HG02840 (cell line): ENCODE measurements around the gene SCGB2B2.
"Not testable (repeated sequence)": the region's sequence is repeated elsewhere in the genome, so short reads cannot be mapped to it uniquely, and the experiment has no call there.

Source experiments
- ATAC-seq: cut with Tn5 transposase; IDR thresholded peaks from one replicate; pipeline ENCODE4 v1.9.1; 2021; ENCODE audit warnings: mild to moderate bottlenecking, moderate library complexity, moderate number of reproducible peaks; ENCODE audit not compliant: unreplicated experiment, low FRiP score

The SCGB2B2 gene

DNA sequence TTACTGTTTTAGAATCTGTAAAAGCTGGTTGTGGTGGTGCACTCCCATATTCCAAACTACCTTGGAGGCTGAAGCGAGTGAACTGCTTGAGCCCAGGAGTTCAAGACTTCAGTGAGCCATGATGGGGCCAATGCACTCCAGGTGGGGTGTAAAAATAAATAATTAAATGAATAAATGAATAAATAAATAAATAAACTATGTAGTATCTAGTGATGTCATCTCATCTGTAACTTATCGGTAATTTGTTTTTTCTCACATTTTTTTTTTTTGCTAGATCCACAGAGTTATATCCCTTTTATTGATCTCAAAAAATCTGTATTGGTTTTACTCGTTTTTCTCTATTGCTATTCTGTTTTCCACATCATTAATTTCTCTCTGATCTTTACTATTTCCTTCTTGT is 5.0 kb downstream of the SCGB2B2 start:
- no peak for ATAC-seq

GRCh38 chr19:34669305-34669704 is 7.7 kb downstream of the SCGB2B2 start:
- no peak for ATAC-seq

GRCh38 chr19:34668690-34669089 is 8.3 kb downstream of the SCGB2B2 start:
- ATAC-seq = not testable (repeated sequence)

DNA sequence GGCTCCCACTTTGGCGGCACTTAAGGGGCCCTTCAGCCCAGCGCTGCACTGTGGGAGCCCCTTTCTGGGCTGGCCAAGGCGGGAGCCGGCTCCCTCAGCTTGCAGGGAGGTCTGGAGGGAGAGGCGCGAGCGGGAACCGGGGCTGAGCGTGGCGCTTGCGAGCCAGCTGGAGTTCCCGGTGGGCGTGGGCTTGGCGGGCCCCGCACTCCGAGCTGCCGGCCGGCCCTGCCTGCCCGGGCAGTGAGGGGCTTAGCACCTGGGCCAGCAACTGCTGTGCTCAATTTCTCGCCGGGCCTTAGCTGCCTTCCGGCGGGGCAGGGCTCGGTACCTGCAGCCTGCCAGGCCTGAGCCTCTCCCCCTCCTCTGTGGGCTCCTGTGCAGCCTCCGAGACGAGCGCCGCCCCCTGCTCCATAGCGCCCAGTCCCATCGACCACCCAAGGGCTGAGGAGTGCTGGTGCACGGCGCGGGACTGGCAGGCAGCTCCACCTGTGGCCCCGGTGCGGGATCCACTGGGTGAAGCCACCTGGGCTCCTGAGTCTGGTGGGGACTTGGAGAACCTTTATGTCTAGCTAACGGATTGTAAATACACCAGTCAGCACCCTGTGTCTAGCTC is 8.8 kb downstream of the SCGB2B2 start:
- not testable (repeated sequence) for ATAC-seq

GRCh38 chr19:34667349-34668076 is 9.4 kb downstream of the SCGB2B2 start:
- ATAC-seq = no peak

DNA sequence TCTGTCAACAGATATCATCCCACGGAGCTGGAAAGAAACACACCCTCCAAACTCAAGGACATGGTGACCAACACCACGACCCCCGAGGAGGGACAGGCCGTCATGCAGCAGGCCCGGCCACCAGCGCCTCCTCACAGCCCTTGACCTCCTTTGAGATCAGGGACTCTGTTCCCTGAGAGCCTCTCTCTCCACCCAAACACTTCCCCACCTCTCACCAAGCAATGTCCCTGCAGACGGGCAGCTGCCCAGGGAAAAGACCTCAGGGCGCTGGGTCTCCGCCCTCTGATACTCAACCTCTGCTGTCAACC is 10.0 kb downstream of the SCGB2B2 start:
- ATAC-seq = no peak

- no peak for ATAC-seq
These were observed 10.6 kb downstream of the SCGB2B2 start for GRCh38 chr19:34666200-34666957.

DNA sequence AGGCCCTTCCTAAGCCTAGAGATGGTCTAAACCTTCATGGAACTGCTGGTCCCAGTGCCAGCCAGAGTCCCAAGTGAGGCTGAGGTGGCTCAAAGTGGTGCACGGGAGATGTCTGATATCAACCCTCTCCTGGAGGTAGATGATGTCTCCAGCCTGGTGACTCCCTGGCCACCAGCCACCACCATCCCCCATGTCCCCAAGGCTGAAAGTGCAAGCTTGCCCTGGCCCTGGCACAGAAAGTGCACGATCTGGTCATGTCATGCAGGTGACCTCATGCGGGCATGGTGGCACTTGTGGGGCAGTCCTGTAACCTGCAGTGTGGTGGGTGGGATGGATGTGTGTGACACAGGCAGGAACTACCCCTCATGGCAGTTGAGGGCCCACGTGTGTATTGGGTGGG is 11.7 kb downstream of the SCGB2B2 start:
- not testable (repeated sequence) for ATAC-seq

- no peak for ATAC-seq
These were observed 12.1 kb downstream of the SCGB2B2 start for GRCh38 chr19:34664870-34665269.

DNA sequence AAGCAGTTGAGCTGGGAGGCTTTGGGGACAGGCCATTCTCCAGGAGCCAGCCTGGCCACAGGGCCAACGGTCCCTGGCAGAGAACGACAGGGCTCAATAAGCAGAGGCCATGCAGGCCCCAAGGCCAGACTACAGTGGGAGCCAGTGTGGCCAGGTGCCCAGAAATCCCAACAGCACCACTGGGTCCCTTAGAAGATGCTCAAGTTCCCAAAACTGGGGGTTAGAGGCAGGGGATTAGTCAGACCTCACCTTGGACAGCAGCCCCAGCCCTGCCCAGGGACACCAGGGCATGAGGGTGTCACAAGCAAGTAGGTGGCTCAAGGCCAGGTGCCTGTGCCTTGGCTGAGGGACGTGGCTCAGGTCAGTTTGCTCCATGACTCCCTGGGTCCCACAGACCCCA is 12.8 kb downstream of the SCGB2B2 start:
- no peak for ATAC-seq

DNA sequence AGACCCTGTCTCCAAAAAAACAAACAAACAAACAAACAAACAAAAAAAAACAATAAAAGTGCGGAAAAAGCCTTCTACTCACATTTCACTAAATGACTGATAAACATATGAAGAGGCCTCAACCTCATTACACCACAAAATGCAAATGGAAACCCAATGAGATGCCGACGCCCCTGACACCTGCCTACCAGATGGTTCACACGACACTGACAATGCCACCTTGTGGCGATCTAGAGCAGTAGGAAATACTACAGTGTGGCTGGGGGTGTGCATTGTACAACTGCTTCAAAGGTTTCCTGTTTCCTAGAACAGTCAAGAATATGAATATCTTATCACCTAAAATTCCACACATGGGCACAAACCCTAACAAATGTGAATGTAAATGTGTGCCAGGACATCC is 14.0 kb downstream of the SCGB2B2 start:
- ATAC-seq = no peak

- no peak for ATAC-seq
These were observed 15.6 kb downstream of the SCGB2B2 start for GRCh38 chr19:34661357-34661756.

DNA sequence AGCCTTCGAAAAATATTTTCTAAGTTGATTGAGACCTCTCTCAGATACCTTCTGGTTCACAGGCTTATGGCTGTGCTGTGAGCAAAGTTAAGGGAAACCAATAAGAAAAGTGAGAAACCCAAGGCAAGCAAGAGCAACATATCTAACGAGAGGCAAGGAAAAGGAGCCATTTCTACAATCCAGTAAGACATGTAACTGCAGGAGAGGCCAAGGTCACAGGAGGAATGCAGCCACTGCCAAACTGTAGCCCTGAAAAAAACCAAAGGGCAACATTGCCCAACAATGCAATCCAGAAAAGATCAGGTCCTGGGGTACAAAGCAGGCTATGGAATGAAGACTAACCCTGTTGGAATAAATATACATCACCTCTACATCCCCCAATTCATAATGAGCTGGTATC is 21.3 kb downstream of the SCGB2B2 start:
- no peak for ATAC-seq

DNA sequence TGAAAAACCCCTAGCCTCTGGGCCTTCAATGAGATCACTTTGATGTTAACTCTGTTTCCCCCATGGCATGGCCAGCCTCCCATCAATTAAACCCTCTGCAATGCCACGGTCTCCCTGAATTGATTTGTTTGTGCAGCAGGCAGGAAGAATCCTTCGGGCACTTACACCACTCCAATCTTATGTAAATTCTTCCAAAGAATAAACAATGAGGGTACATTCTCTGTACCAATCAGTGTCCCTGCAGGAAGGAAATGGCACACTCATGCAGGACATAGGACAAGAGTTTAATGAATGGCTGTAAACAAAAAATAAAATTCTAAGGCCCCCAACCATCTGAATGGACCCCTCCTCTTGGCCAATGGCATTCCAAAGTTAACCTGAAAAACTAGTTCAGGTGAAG is 22.2 kb downstream of the SCGB2B2 start:
- ATAC-seq = no peak

DNA sequence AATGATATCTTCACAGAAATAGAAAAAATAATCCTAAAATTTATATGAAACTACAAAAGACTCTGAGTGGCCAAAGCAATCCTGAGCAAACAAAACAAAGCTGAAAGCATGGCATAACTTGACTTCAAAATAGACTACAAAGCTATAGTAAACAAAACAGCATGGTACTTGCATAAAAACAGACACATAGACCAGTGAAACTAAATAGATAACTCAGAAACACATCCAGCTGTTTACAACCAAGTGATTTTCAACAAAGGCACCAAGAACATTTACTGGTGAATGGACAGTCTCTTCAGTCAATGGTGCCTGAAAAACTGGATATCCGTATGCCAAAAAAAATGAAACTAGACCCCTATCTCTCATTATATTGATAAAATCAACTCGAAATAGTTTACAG is 25.2 kb downstream of the SCGB2B2 start:
- ATAC-seq = no peak

- no peak for ATAC-seq
These were observed 26.9 kb downstream of the SCGB2B2 start for GRCh38 chr19:34649886-34650543.

GRCh38 chr19:34645551-34645950 is 31.4 kb downstream of the SCGB2B2 start:
- ATAC-seq = no peak

DNA sequence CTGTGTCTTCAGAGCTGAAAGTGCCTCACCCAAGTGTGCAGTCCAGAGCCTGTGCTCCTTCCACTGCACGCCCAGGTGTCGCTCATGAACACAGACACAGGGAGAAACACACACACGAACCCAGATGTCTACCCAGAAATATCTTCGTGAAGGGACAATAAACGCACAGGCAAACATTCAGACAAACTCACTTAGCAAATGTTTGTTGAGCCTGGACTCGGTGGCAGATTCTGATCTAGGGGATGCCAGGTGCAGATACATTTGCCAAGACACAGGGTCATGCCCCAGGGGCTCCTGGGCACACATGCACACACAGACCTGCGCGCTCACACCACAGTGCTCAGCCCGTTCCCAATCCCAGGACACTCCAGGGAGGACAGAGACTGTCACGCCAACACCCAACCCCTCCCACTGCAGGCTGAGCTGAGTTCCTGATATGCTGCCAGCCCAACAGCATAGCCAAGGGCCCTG is 31.9 kb downstream of the SCGB2B2 start:
- ATAC-seq = no peak

GRCh38 chr19:34642241-34642640 is 34.7 kb downstream of the SCGB2B2 start:
- no peak for ATAC-seq

- ATAC-seq = no peak
These were observed 37.4 kb downstream of the SCGB2B2 start for GRCh38 chr19:34639491-34640085.

DNA sequence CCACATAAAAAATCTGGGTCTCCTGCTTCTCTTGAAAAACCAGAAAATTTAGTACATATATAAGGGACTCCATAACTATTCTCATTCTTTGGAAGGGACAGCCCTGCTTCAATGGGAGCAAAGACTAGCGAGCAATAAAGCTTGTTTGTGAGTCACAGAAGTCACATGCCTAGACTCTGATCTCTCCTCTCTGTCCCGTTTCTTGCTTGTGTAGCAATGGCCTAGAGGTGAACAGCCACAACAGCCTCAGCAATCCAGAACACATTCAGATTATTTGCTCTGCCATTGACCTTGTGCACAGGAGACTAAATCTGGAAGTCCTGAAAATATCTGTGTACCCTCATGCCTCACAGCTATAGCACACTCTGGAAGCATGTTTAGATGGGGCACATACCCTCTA is 43.2 kb downstream of the SCGB2B2 start:
- ATAC-seq = no peak
